GM21447 (cell line): Measurements from ENCODE around the gene GPR158.

Experiments
- ATAC-seq: cut with Tn5 transposase; IDR thresholded peaks from one replicate; pipeline ENCODE4 v1.9.1; 2021; ENCODE audit not compliant: unreplicated experiment

Gene GPR158

GRCh38 chr10:25388188-25388861 lies 213.5 kb downstream of the GPR158 start:
- ATAC-seq = no peak

- no peak for ATAC-seq
Measured at GRCh38 chr10:25388862-25389206, 214.0 kb downstream of the GPR158 start.

GRCh38 chr10:25390733-25391132 lies 215.9 kb downstream of the GPR158 start:
- no peak for ATAC-seq

- no peak for ATAC-seq
Measured at GRCh38 chr10:25392132-25392531, 217.3 kb downstream of the GPR158 start.

- no peak for ATAC-seq
Measured at GRCh38 chr10:25393621-25394020, 218.8 kb downstream of the GPR158 start.

- no peak for ATAC-seq
Measured at GRCh38 chr10:25398680-25399079, 223.9 kb downstream of the GPR158 start.

GRCh38 chr10:25405871-25406270 lies 231.1 kb downstream of the GPR158 start:
- ATAC-seq = no peak

GRCh38 chr10:25417611-25418010 lies 242.8 kb downstream of the GPR158 start:
- ATAC-seq = no peak

GRCh38 chr10:25425776-25426175 lies 251.0 kb downstream of the GPR158 start:
- ATAC-seq = no peak

GRCh38 chr10:25436431-25436830 lies 261.6 kb downstream of the GPR158 start:
- no peak for ATAC-seq

GRCh38 chr10:25441270-25441669 lies 266.5 kb downstream of the GPR158 start:
- ATAC-seq = no peak

- ATAC-seq = no peak
Measured at GRCh38 chr10:25444266-25444665, 269.5 kb downstream of the GPR158 start.

- ATAC-seq = no peak
Measured at GRCh38 chr10:25451401-25451800, 276.6 kb downstream of the GPR158 start.

GRCh38 chr10:25453619-25454018 lies 278.8 kb downstream of the GPR158 start:
- ATAC-seq = no peak

GRCh38 chr10:25455980-25456567 lies 281.3 kb downstream of the GPR158 start:
- ATAC-seq = no peak

- ATAC-seq = no peak
Measured at GRCh38 chr10:25457552-25457951, 282.8 kb downstream of the GPR158 start.

- no peak for ATAC-seq
Measured at GRCh38 chr10:25465582-25466372, 291.0 kb downstream of the GPR158 start.

GRCh38 chr10:25467881-25468280 lies 293.1 kb downstream of the GPR158 start:
- ATAC-seq = no peak

GRCh38 chr10:25481467-25481866 lies 306.7 kb downstream of the GPR158 start:
- no peak for ATAC-seq

- no peak for ATAC-seq
Measured at GRCh38 chr10:25483999-25484398, 309.2 kb downstream of the GPR158 start.

GRCh38 chr10:25487266-25487665 lies 312.5 kb downstream of the GPR158 start:
- no peak for ATAC-seq

- ATAC-seq = no peak
Measured at GRCh38 chr10:25492040-25492439, 317.2 kb downstream of the GPR158 start.
